ENCODE results near the gene BMAL1.

- no peak for TF ChIP-seq MAX (IDR thresholded peaks at IDR 0.05)
- TF ChIP-seq REST (IDR thresholded peaks at IDR 0.05; ENCODE audit: low read depth): no peak
These were observed 76.7 kb downstream of the BMAL1 start for GRCh38 chr11:13354335-13354734.
